GM21717 (cell line): Measurements from ENCODE around the gene PRR33.

Experiments
- ATAC-seq: cut with Tn5 transposase; IDR thresholded peaks from one replicate; pipeline ENCODE4 v1.9.1; 2021; ENCODE audit warnings: mild to moderate bottlenecking, moderate library complexity; ENCODE audit not compliant: unreplicated experiment

Gene PRR33

DNA sequence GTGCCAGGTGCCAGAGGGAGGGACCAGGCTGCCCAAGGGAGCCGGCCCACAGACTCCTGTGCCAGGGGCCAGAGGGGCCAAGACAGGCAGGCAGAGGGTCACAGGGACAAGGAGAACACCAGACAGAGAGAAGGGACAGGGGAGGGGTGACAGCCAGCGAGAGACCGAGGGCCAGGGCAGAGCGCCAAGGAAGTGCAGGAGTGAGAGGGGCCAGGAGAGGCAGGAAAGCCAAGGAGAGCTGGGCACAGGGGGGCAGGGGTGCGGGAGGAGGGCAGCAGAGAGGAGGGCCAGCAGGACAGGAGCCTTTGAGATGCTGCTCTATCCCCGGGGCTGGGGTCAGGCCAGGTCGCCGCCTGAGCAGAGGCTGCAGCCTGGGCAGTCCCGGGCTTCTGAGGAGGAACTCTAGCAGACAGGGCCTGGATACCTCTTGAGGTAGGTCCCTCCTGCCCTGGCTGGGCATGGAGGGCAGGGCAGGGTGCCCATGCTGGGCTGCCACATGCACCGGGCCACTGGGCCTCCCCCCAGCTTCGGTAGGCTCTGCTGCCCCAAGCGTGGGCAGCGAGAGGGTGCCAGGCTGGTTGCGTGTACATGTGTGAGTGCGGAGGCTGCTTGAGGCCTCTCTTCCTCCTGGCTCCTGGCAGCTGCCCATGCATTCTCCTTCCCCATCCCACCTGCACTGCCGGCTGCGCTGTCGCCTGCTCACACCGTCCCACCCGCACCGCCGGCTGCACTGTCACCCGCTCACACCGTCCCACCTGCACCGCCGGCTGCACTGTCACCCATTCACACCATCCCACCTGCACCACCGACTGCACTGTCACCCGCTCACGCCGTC is 26.6 kb downstream of the PRR33 start:
- no peak for ATAC-seq

DNA sequence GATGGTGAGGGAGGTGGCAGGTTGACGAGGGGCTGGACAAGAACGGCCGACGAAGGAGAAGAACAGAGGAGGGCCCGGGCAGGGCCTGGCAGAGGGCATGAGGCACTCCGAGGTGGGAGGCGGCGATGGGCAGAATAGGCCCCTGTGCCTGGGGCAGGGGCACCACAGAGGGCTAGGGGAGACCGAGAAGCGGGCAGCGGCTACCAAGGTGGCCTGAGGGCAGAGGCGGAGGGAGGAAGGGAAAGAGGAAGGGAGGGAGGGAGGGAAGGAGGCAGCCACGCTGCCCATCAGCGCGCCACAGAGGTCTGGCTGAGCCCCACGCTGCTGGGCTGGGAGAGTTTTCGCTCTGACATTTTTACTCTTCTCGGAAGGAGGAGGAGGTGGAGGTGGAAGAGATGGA is 27.5 kb downstream of the PRR33 start:
- no peak for ATAC-seq

GRCh38 chr11:1863352-1864216 is 28.1 kb downstream of the PRR33 start:
- no peak for ATAC-seq

DNA sequence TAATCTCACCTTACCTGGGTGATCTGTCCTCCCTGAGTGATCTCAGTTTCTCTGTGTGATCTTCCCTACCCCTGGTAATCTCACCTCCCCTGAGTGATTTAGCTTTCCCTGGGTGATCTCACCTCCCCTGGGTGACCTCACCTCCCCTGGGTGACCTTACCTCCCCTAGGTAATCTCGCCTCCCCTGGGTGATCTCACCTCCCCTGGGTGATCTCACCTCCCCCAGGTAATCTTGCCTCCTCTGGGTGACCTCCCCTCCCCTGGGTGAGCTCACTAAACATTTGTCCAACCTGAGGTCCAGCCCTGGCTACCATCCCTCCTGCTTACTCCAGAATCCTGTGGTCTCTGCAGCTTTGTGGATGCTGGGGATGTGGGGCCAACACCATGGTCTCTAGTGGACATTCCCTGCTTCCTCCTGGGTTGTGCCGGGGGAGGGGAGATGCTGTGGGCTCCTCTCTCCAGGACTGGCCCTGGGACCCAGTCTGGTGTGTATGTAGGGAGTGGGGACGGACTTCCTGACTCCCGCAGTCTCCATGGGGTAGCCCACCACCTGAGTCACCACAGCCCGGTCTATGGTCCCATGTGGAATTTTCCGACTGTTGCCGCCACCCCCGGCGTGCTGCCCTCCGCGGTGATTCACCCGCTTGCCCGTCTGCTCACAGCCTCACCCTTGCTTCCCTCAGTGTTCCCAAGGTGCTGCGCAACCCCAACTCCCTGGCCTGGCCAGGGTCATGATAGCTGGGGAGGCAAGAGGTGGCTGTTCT is 28.9 kb downstream of the PRR33 start:
- no peak for ATAC-seq

DNA sequence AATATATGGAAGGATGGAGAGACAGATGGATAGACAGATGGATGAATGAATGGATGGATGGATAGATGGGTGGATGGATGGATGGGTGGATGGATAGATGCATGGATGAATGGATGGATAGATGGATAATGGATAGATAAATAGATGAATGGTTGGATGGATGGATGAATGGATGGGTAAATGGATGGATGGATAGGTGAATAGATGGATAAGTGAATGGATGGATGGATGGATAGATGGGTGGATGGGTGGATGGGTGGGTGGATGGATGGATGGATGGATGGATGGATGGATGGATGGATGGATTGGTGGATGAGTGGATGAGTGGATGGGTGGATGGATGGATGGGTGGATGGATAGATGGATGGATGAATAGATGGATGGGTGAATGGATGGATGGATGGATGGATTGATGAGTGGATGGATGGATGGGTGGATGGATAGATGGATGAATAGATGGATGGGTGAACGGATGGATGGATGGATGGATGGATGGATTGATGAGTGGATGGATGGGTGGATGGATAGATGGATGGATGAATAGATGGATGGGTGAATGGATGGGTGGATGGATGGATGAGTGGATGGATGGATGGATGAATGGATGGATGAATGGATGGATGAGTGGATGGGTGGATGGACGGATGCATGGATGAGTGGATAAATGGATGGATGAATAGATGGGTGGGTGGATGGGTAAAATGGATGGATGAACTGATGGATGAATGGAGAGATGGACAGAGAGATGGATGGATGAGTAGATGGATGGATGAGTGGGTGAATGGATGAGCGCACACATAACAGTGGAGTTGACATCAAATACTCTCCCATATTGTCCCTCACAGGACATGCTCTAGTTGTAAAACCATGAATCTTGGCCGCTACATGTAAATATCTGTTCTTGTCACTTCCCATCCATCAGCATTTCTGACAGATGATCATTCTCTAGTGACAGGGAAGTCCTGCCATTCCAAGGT is 30.0 kb downstream of the PRR33 start:
- ATAC-seq: no peak

GRCh38 chr11:1860108-1860507 is 31.6 kb downstream of the PRR33 start:
- ATAC-seq: no peak

DNA sequence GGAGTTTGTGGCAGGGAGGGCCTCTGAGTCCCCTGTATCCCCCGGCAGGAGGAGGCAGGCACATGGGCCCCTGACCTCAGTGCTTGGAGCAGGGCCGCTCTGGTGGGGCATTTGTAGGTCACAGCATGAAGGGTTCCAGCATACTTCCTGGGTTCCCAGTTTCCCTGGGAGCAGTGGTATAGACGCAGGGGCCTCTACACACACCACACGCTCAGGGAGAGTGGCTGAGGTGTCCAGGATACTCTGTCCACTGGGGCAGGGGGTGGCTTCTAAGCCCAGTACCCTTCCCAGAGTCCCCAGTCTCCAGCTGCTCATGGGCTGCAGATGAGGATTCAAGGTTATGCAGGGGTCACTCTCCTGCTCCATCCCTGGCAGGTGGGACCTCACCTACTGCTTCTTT is 32.7 kb downstream of the PRR33 start:
- no peak for ATAC-seq

DNA sequence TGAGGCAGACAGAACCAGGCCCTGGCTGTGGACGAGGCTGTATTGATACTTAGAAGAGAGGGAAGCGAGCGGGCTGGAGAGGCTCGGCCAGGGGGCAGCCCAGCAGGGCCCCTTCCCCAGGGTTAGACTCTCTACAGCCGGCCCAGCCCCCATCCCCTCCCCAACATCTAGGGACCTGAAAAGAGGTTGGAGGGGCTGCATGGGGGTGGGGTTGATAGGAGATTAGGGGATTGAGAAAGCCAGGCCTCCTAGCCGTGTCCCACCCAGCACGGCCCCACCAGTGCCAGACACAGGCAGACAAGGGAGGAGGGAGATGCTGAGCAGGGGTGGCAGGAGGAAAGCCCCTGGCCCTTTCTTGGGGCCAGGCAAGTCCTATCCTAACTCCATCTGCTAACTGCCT is 33.1 kb downstream of the PRR33 start:
- ATAC-seq: no peak

- no peak for ATAC-seq
Measured at GRCh38 chr11:1858154-1858553, 33.5 kb downstream of the PRR33 start.

DNA sequence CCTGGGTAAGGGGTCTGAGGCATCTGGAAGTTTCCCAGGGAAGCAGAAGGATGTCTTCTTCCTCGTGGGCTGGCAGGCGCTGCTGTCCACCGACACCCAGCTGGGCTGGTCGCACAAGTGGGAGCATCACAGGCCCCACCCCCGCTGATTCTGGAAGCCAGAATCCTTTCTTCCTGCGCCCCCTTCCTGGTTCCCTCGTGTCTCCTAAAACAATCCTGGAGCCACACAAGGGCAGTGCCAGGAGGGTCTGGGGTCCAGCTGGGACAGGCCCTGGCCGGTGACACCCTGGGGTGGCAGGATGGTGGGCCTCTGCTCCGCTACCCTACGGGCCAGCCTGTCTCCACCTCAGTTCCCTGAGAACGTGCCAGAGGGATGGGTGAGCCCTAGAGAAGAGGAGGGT is 34.6 kb downstream of the PRR33 start:
- ATAC-seq: no peak

DNA sequence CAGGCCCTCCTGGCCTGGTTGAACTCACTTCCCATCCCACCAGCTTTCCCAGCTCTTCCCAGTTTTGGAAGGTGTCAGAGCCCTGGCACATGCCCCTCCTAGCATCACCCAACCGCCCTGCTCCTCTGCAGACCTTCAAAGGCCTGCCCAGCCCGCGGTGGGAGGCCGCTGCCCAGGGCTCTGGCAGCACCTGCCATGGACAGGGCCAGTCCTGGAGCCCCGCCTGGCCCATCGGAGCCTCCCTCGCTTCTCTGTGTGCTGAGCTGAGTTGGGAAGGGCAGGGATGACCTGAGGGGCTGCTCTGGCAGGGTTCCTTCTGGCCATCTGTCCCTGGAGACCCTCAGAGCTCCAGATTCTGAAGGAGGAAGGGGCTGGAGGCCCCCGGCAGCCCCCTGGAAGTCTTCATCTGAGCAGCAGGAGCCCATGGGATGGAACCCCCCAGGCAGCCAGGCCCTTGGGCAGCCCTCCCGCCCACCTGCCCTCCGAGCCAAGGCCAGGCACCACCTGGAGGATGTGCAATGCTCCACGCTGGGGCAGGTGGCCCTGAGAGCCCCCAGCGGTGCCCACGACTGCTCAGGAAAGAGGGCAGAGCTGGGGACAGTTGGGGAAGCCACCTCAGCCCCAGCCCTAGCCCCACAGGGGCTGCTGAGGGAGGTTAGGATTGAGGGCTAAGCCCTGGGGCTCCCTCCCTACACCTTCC is 35.2 kb downstream of the PRR33 start:
- no peak for ATAC-seq

DNA sequence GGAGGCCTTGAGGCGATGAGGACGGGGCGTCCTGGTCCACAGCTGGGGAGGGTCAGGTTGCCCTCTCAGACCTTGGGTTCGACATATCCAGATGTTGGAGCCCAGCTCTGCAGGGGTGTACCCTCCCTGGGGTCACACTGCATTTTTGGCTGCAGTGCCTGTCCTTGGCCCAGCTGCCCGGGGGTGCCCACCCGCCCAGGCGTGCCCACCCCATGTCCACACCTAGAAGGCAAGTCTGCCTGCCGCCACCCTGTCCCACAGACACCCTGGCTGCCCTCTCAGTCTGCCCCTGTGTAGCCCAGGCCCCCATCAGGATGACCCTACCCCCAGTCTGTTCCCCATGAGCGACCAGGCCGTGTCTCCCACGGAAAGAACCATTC is 35.8 kb downstream of the PRR33 start:
- no peak for ATAC-seq

DNA sequence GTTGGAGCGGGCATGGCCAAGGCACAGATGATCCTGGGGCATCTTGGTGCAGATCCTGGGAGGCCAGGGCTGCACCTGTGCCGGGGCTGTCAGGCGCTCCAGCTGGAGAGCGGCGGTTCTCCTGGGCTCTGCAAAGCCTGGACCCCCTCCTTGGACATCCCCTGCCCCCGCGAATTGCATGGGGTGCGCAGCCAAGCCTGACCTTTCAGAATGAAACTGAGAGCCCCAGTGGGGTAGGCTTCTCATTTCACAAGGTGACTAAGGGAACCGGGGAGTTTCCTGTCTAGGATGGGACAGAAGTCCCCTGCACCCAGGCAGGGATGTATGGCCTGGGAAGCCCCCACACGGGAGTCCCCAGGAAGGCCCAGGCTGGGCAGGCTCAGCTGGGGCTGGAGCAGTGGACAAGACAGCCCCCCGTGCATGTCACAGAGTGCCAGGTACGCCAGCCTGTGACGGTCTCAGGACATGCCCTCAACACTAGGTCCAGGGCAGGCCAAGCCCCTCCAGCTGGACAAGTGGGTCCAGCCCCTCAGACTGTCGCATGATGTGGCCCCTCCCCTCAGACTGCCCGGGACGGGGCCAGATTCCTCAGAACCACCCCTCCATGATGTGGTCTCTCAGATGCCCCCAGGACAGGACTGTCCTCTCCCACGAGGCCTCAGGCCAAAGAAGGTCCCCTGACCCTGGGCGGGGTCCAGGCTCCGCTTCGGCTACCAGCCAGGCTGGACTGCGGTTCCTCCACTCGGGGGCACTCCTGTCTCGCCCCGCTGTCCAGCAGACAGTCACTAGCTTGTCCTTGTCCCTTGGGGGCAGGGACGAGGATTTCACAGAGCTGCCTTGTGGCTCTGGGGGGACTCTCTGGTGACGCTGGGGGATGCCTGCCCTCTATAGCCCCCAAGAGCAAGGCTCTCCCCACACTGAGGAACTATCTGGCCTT is 36.5 kb downstream of the PRR33 start:
- peak; percentile 29 for ATAC-seq

- ATAC-seq: peak; percentile 20
Measured at GRCh38 chr11:1854132-1854948, 37.4 kb downstream of the PRR33 start.

DNA sequence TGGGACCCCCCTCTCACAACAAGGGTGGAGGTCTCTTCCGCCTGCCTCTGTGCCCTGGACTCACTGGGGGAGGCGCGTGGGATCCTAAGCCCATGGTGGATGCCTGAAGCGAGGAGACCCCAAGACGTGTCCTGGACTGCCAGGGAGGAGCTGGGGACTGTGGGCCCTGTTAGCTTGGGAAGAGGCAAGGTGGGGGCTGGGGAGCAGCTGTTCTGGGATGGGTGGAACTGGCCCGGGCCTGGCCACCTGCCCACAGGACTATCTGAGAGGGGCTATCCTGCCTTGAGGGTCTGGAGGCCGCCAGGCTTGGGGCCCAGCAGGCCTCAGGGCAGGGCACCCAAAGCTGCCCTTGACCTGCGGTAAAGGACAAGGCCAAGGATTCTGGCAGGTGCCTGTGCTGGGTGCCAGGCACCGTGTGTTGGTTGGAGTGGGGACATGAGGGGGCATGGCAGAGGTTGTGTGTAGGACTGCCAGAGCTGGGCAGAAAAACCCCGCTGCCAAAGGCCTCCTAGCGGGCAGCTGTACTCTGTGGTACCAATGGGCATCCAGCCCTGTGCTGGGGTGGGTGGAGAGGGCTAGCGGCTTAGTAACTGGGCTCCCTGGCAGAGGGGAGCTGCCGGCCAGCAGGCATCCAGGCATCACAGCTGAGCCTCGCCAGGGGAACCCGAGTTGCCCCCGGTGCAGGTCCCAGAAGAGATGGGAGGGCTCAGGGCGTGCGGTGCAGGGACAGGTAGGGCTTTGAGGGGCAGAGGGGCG is 38.1 kb downstream of the PRR33 start:
- no peak for ATAC-seq

- peak; percentile 38 for ATAC-seq
Measured at GRCh38 chr11:1852877-1853276, 38.8 kb downstream of the PRR33 start, which contains the start of gene LSP1. Gene LSP1 (plus strand): TSS chr11:1853084. CDS start chr11:1853145, 61 bp downstream.
